IMR-90 (cell line): ENCODE data around the gene ADAMTS16. TPM values are rescaled to one million over a fixed set of nuclear protein-coding genes. Genes with fewer than 3 reads are reported as not detected.

Source experiments
- ATAC-seq: fragments of 200-7000 bp; cut with Tn5 transposase; 2 replicates; pipeline ENCODE4 v1.9.1; 2020; ENCODE audit warnings: low read depth, mild to moderate bottlenecking, moderate library complexity
- BruUV-seq: library from RNA; stranded (reverse); fragments of 400-500 nt; replicated peaks from 2 replicates; lab custom pipeline; 2021; lab: Mats Ljungman, UMichigan
- CTCF ChIA-PET: fragments of 300-600 bp; formaldehyde crosslinking; extraction: SDS; loops from one replicate; lab custom pipeline; 2021; ENCODE audit warnings: antibody characterized with exemption; lab: Yijun Ruan, JAX
- POLR2A ChIA-PET: fragments of 300-600 bp; sonication (Branson Sonifier 250); formaldehyde crosslinking; loops from one replicate; lab custom pipeline; 2022; ENCODE audit warnings: antibody characterized with exemption; ENCODE audit not compliant: unreplicated experiment; lab: Charles Lee
- DNase-seq: peaks from one replicate; pipeline ENCODE4 v3.0.0; 2013
- H2AFZ ChIP-seq: replicated peaks from 2 replicates; pipeline ENCODE3; 2013; ENCODE audit warnings: low read length, mild to moderate bottlenecking; ENCODE audit not compliant: poor library complexity
- H2AK5ac ChIP-seq: 2 replicates; pipeline ENCODE4 v1.6.1; 2013; ENCODE audit warnings: low read depth, low read length, inconsistent platforms
- H2AK9ac ChIP-seq: replicated peaks from 2 replicates; pipeline ENCODE3; 2013; ENCODE audit warnings: mild to moderate bottlenecking, low read depth, low read length, moderate library complexity; ENCODE audit not compliant: poor library complexity
- H2BK120ac ChIP-seq: 2 replicates; pipeline ENCODE4 v1.6.1; 2013; ENCODE audit warnings: low read depth, low read length, inconsistent platforms
- H2BK15ac ChIP-seq: 3 replicates; pipeline ENCODE4 v1.6.1; 2013; ENCODE audit warnings: low read depth, low read length, inconsistent platforms
- H2BK20ac ChIP-seq: 2 replicates; pipeline ENCODE4 v1.6.1; 2013; ENCODE audit warnings: low read depth, mild to moderate bottlenecking, inconsistent platforms, low read length, moderate library complexity
- H2BK5ac ChIP-seq: 2 replicates; pipeline ENCODE4 v1.6.1; 2013; ENCODE audit warnings: mild to moderate bottlenecking, low read depth, low read length, inconsistent platforms; ENCODE audit not compliant: poor library complexity, severe bottlenecking
- H3K14ac ChIP-seq: replicated peaks from 2 replicates; pipeline ENCODE4 v1.6.1; 2013; ENCODE audit warnings: low read depth, low read length, inconsistent platforms
- H3K18ac ChIP-seq: 2 replicates; pipeline ENCODE4 v1.6.1; 2013; ENCODE audit warnings: low read depth, low read length, control low read depth
- H3K23ac ChIP-seq: 2 replicates; pipeline ENCODE4 v1.6.1; 2013; ENCODE audit warnings: low read depth, low read length, inconsistent platforms
- H3K27ac ChIP-seq: 2 replicates; pipeline ENCODE4 v1.5.1; 2013; ENCODE audit warnings: mild to moderate bottlenecking, control low read depth, low read length; ENCODE audit not compliant: insufficient read depth
- H3K27me3 ChIP-seq: 2 replicates; pipeline ENCODE4 v1.6.1; 2013; ENCODE audit warnings: low read length; ENCODE audit not compliant: control insufficient read depth, insufficient read depth
- H3K36me3 ChIP-seq: 2 replicates; pipeline ENCODE4 v1.6.1; 2013; ENCODE audit warnings: low read length, mixed read lengths; ENCODE audit not compliant: control insufficient read depth, insufficient read depth
- H3K4ac ChIP-seq: 2 replicates; pipeline ENCODE4 v1.6.1; 2013; ENCODE audit warnings: low read depth, low read length, inconsistent platforms
- H3K4me1 ChIP-seq: 2 replicates; pipeline ENCODE4 v1.6.1; 2013; ENCODE audit warnings: low read length, mixed read lengths; ENCODE audit not compliant: control insufficient read depth, insufficient read depth
- H3K4me2 ChIP-seq: 2 replicates; pipeline ENCODE4 v1.6.1; 2013; ENCODE audit warnings: low read depth, mild to moderate bottlenecking, control low read depth, low read length, moderate library complexity
- H3K4me3 ChIP-seq: 2 replicates; pipeline ENCODE4 v1.5.1; 2013; ENCODE audit warnings: low read depth, mild to moderate bottlenecking, control low read depth, low read length, moderate library complexity; ENCODE audit not compliant: insufficient read depth
- H3K56ac ChIP-seq: 2 replicates; pipeline ENCODE4 v1.6.1; 2013; ENCODE audit warnings: low read length, inconsistent platforms; ENCODE audit not compliant: insufficient read depth; ENCODE audit errors: extremely low read depth
- H3K79me1 ChIP-seq, 2 experiments: 2 replicates each; pipeline ENCODE4 v1.6.1; 2013; ENCODE audit warnings: low read length in 2 of 2, inconsistent platforms in 1 of 2, low read depth in 1 of 2
- H3K9ac ChIP-seq: 2 replicates; pipeline ENCODE4 v1.6.1; 2013; ENCODE audit warnings: low read depth, low read length, control low read depth
- H3K9me1 ChIP-seq: 2 replicates; pipeline ENCODE4 v1.6.1; 2013; ENCODE audit warnings: low read length, inconsistent platforms; ENCODE audit not compliant: insufficient read depth
- H3K9me3 ChIP-seq: 2 replicates; pipeline ENCODE4 v1.6.1; 2013; ENCODE audit warnings: low read length; ENCODE audit not compliant: control insufficient read depth, insufficient read depth
- H4K20me1 ChIP-seq: 2 replicates; pipeline ENCODE4 v1.6.1; 2013; ENCODE audit warnings: low read length, inconsistent platforms; ENCODE audit not compliant: insufficient read depth
- H4K5ac ChIP-seq: 2 replicates; pipeline ENCODE4 v1.6.1; 2013; ENCODE audit warnings: mild to moderate bottlenecking, low read depth, low read length, control low read depth
- H4K8ac ChIP-seq, 2 experiments: 2 replicates each; pipeline ENCODE4 v1.6.1; 2013; ENCODE audit warnings: low read depth in 2 of 2, low read length in 2 of 2, control low read depth in 1 of 2, inconsistent platforms in 1 of 2
- H4K91ac ChIP-seq: 2 replicates; pipeline ENCODE4 v1.6.1; 2013; ENCODE audit warnings: low read depth, low read length, inconsistent platforms; ENCODE audit not compliant: insufficient read depth
- BHLHE40 ChIP-seq: fragments of 150-350 bp; IDR thresholded peaks from 2 replicates; pipeline ENCODE4 v1.6.1; 2016; ENCODE audit warnings: mild to moderate bottlenecking, low read depth, low read length
- CHD1 ChIP-seq: IDR thresholded peaks from 2 replicates; pipeline ENCODE4 v1.6.1; 2012; ENCODE audit warnings: low read depth, low read length, improper control_type of control experiment
- FOS ChIP-seq: fragments of 150-350 bp; IDR thresholded peaks from 2 replicates; pipeline ENCODE4 v1.6.1; 2016; ENCODE audit warnings: low read depth, low read length
- MAZ ChIP-seq: IDR thresholded peaks from 2 replicates; pipeline ENCODE4 v1.6.1; 2012; ENCODE audit warnings: low read depth, mild to moderate bottlenecking, low read length, improper control_type of control experiment, moderate library complexity, borderline replicate concordance
- POLR2A ChIP-seq: IDR thresholded peaks from 2 replicates; pipeline ENCODE4 v1.6.1; 2012; ENCODE audit warnings: mild to moderate bottlenecking, low read depth, low read length
- RAD21 ChIP-seq: IDR thresholded peaks from 2 replicates; pipeline ENCODE4 v1.6.1; 2012; ENCODE audit warnings: low read length, improper control_type of control experiment
- SMC3 ChIP-seq: fragments of 150-350 bp; IDR thresholded peaks from 2 replicates; pipeline ENCODE4 v1.6.1; 2016; ENCODE audit warnings: low read depth, mild to moderate bottlenecking, antibody characterized with exemption, low read length, moderate library complexity
- WGBS, 2 experiments: methylation state at CpG; one replicate each; pipeline versions ENCODE4 v1.1.5 to v1.1.7; 2013; ENCODE audit warnings: missing lambda C conversion rate in 2 of 2; ENCODE audit not compliant: insufficient read length in 1 of 2; ENCODE audit errors: extremely low coverage in 2 of 2; 5-methylcytosine and 5-hydroxymethylcytosine counted together
- dilution Hi-C: fragments of 300-500 bp; cut with HindIII; formaldehyde crosslinking; loops from one replicate; pipeline ENCODE4 v1.14.3; 2018; ENCODE audit warnings: low sequenced_read_pairs; ENCODE audit not compliant: unreplicated experiment
- in situ Hi-C: fragments of 300-500 bp; cut with MboI; formaldehyde crosslinking; loops from 3 replicates; pipeline ENCODE4 v1.14.3; 2019; ENCODE audit warnings: low sequenced_read_pairs, inconsistent platforms, mixed read lengths
- intact Hi-C: fragments of 100-400 bp; cut with micrococcal nuclease; formaldehyde crosslinking; loops from 2 replicates; pipeline ENCODE4 v1.10.0; 2022
- polyA plus RNA-seq, 3 experiments: library from polyadenylated mRNA; depleted of rRNA; stranded (reverse); fragments of >200 nt; gene quantifications; 2 replicates each; pipeline ENCODE4 v1.2.3, GENCODE V29; 2012; ENCODE audit warnings: low replicate concordance in 1 of 3
- total RNA-seq: library from RNA; depleted of rRNA; stranded (reverse); fragments of >200 nt; gene quantifications from 2 replicates; pipeline ENCODE4 v1.2.3, GENCODE V29; 2012
- TF ChIP-seq, protein P1 (sequence below): conservative IDR thresholded peaks from 2 replicates; pipeline ENCODE4 v1.5.1; 2012; ENCODE audit warnings: mild to moderate bottlenecking, low read depth, low read length, improper control_type of control experiment

Gene ADAMTS16
- total and polyA plus RNA-seq, 2 of the 4 experiments (the other 2 are of a cell fraction) = 0.09 to 0.18 TPM

DNA sequence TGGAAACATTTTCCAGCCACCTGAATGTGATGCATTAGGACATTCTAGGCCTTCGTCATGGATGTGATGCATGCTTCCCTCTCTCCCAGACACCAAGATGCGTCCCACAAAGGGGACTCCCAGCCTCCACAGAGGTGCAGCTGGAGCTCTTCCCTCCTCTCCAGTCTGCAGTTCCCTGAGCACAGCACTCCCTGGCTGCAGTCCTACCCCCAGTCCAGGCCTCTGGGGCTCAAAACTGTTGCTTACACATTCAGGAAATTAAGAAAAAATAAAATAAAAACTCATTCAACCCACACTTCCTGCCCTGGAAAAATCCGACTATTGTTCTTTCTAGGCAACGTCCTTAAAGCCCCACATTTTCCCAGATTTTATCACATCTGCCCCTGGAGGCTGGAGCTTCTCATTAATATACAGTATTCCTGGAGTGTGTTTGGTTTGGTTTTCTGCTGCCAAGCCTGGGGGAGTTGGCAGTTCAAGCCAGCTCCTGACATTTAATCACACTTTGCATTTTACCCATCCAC, 204.0 kb downstream of the ADAMTS16 start:
- in situ Hi-C loops = no loop called here
- Histone ChIP-seq H3K4ac (no peak overlapping the region), H3K18ac (no peak overlapping the region), H2BK5ac (no peak overlapping the region), H3K9me3 (peaks cover 5% of the 10 kb centered on the region; the same call in 1 of the 2 replicates), H3K9ac (no peak overlapping the region), H3K4me3 (no peak overlapping the region), H3K27me3 (no peaks in the 10 kb centered on the region), H3K36me3 (no peaks in the 10 kb centered on the region), H4K5ac (no peak overlapping the region), H2AK5ac (no peak overlapping the region), H4K8ac (no peak overlapping the region), H3K23ac (no peak overlapping the region), H4K20me1 (no peaks in the 10 kb centered on the region), H3K9me1 (no peaks in the 10 kb centered on the region), H2BK20ac (no peak overlapping the region), H3K27ac (no peak overlapping the region), H3K4me1 (no peaks in the 10 kb centered on the region), H2AK9ac (no peak overlapping the region), H2AFZ (no peak overlapping the region), H3K4me2 (no peak overlapping the region), H2BK120ac (no peak overlapping the region), H4K91ac (no peak overlapping the region), H3K56ac (no peak overlapping the region), H2BK15ac (no peak overlapping the region), H3K14ac (no peak overlapping the region), H3K79me1 (no peaks in the 10 kb centered on the region)
- TF ChIP-seq SMC3 (no peak), BHLHE40 (no peak), POLR2A (no peak), RAD21 (no peak), FOS (no peak), MAZ (no peak), CHD1 (no peak)
- TF ChIP-seq, protein P1, sequence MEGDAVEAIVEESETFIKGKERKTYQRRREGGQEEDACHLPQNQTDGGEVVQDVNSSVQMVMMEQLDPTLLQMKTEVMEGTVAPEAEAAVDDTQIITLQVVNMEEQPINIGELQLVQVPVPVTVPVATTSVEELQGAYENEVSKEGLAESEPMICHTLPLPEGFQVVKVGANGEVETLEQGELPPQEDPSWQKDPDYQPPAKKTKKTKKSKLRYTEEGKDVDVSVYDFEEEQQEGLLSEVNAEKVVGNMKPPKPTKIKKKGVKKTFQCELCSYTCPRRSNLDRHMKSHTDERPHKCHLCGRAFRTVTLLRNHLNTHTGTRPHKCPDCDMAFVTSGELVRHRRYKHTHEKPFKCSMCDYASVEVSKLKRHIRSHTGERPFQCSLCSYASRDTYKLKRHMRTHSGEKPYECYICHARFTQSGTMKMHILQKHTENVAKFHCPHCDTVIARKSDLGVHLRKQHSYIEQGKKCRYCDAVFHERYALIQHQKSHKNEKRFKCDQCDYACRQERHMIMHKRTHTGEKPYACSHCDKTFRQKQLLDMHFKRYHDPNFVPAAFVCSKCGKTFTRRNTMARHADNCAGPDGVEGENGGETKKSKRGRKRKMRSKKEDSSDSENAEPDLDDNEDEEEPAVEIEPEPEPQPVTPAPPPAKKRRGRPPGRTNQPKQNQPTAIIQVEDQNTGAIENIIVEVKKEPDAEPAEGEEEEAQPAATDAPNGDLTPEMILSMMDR = no peak
- no TSS peak for BruUV-seq
- dilution Hi-C loops = no loop called here
- ATAC-seq = no peak
- CTCF ChIA-PET = no interaction called here
- intact Hi-C loops = no loop called here
- WGBS, 2 experiments = 60% methylated on average over 1 of the region's 4 CpGs; no CpG with 5 or more reads in 1 of the 2 experiments
- POLR2A ChIA-PET = no interaction called here
- DNase-seq = no peak
